H1 (cell line): ENCODE measurements around the gene TP73. TPM values are rescaled to one million over a fixed set of nuclear protein-coding genes. Genes with fewer than 3 reads are reported as not detected.

Source experiments
- CBX8 ChIP-seq: fragments of 300-800, 300-1000 bp; sonication (generic); IDR thresholded peaks from 2 replicates; pipeline ENCODE4 v1.7.1; 2016; ENCODE audit warnings: low read depth, low read length, borderline replicate concordance
- E2F6 ChIP-seq: IDR thresholded peaks from 2 replicates; pipeline ENCODE4 v1.6.1; 2012; ENCODE audit warnings: inconsistent platforms
- EP300 ChIP-seq, 2 experiments: IDR thresholded peaks; 1 replicate in 1 of 2; 2 replicates in 1 of 2; pipeline ENCODE4 v1.6.1; 2011 to 2012; ENCODE audit warnings: low read depth in 2 of 2, low read length in 2 of 2, mild to moderate bottlenecking in 2 of 2, borderline replicate concordance in 1 of 2, inconsistent platforms in 1 of 2, moderate library complexity in 1 of 2
- HDAC2 ChIP-seq, 2 experiments: fragments of 300-600 bp in 1 of 2; sonication (generic) in 1 of 2; IDR thresholded peaks; 2 replicates each; pipeline ENCODE4 v1.6.1; 2011 to 2012; ENCODE audit warnings: low read depth in 2 of 2, low read length in 2 of 2, mild to moderate bottlenecking in 2 of 2, moderate library complexity in 2 of 2, borderline replicate concordance in 1 of 2, inconsistent platforms in 1 of 2
- HDAC6 ChIP-seq: IDR thresholded peaks from one replicate; pipeline ENCODE4 v1.7.1; 2012; ENCODE audit warnings: low read depth, mild to moderate bottlenecking, inconsistent platforms, low read length, moderate library complexity
- JUN ChIP-seq: IDR thresholded peaks from 2 replicates; pipeline ENCODE4 v1.6.1; 2011; ENCODE audit warnings: low read depth, mild to moderate bottlenecking, improper control_type of control experiment, low read length
- KDM4A ChIP-seq: IDR thresholded peaks from one replicate; pipeline ENCODE4 v1.7.1; 2012; ENCODE audit warnings: low read depth, mild to moderate bottlenecking, moderate library complexity, low read length, inconsistent platforms; ENCODE audit not compliant: severe bottlenecking
- POLR2A ChIP-seq, 2 experiments: IDR thresholded peaks; 1 replicate in 1 of 2; 2 replicates in 1 of 2; pipeline ENCODE4 v1.6.1; 2011; ENCODE audit warnings: low read depth in 2 of 2, low read length in 2 of 2, mild to moderate bottlenecking in 2 of 2; ENCODE audit errors: control extremely low read depth in 1 of 2
- SP4 ChIP-seq: IDR thresholded peaks from 2 replicates; pipeline ENCODE4 v1.6.1; 2012; ENCODE audit warnings: low read length, inconsistent platforms
- polyA plus RNA-seq, 7 experiments: library from polyadenylated mRNA; depleted of rRNA in 3 of 7; stranded (reverse) in 5 of 7; unstranded in 2 of 7; fragments of >200 nt in 5 of 7; fragments of 200-250 nt in 2 of 7; gene quantifications; 1 replicate in 5 of 7; 2 replicates in 1 of 7; 4 replicates in 1 of 7; pipeline versions ENCODE4 v1.2.1 to v1.2.3, GENCODE V29; 2011 to 2013; ENCODE audit warnings: missing spikeins in 2 of 7, mixed read lengths in 2 of 7
- total RNA-seq: library from RNA; stranded (reverse); fragmentation: NEBNext Ultra II Directional; extraction: Animal tissue kit (Norgen Biotek cat#: 25700); gene quantifications from 2 replicates; pipeline ENCODE4 v1.2.1, GENCODE V29; 2021

TP73 gene
- total and polyA plus RNA-seq, 2 of the 8 experiments (the other 6 are each of a cell fraction or from before 2014, with no cell fraction given), result 2.6 to 3.1 TPM

GRCh38 chr1:3776231-3776961, 124.1 kb downstream of the TP73 start (continued):
- TF ChIP-seq JUN, result no peak
- no peak for TF ChIP-seq KDM4A
- no peak for TF ChIP-seq E2F6
- no peak for TF ChIP-seq HDAC6
- TF ChIP-seq POLR2A (IDR thresholded peaks at IDR 0.05; ENCODE audit: control extremely low read depth in 1 of 2, low read depth in 2 of 2, low read length in 2 of 2), result no peak
- no peak for TF ChIP-seq SP4
- TF ChIP-seq EP300 (IDR thresholded peaks at IDR 0.05; ENCODE audit: borderline replicate concordance in 1 of 2, low read depth in 2 of 2, low read length in 2 of 2), result no peak
- TF ChIP-seq HDAC2 (IDR thresholded peaks at IDR 0.05; ENCODE audit: borderline replicate concordance in 1 of 2, low read depth in 2 of 2, low read length in 2 of 2), result no peak
- TF ChIP-seq CBX8, result no peak
